ENCODE data around the gene SOX5. TPM values are rescaled to one million over a fixed set of nuclear protein-coding genes. Genes with fewer than 3 reads are reported as not detected.

Gene SOX5
- total and polyA plus RNA-seq, 2 experiments from 2014 or later: 1.0 to 4.7 TPM

DNA sequence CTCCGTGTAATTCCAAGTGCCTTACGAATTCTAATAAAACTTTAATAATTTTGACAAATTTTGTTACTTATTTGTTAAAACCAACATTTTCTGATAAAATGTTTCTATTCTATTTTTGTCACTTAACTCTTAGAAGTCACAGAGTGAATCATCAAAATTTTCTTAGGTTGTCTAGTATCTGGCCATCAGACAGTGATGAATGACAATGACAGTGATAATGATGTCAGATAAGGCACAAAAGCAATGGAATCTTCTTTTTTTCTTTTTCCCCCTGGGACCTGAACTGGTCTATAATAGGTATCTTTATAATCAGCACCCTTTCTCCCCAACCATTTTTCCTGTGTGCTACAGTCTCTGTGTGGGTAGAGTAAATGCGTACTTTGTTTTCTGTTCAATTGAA is 407.3 kb downstream of the SOX5 start:
- Histone ChIP-seq H3K4me2 (no peak overlapping the region), H3K9me2 (ENCODE audit: insufficient read depth) (no peaks in the 10 kb centered on the region), H3K36me3 (ENCODE audit: insufficient read depth) (no peaks in the 10 kb centered on the region), H3F3A (replicated peaks; ENCODE audit: low read depth) (no peaks in the 10 kb centered on the region), H3K79me2 (replicated peaks; ENCODE audit: insufficient read depth) (no peaks in the 10 kb centered on the region), H3K27ac (ENCODE audit: low read depth) (no peak overlapping the region), H3K27me3 (ENCODE audit: insufficient read depth) (no peaks in the 10 kb centered on the region), H4K20me1 (replicated peaks; ENCODE audit: insufficient read depth) (no peaks in the 10 kb centered on the region), H2AFZ (no peak overlapping the region), H3K4me1 (ENCODE audit: insufficient read depth) (no peaks in the 10 kb centered on the region; the same call in 1 of the 2 replicates), H3K4me3 (no peak overlapping the region)
- H3K4me1 Mint-ChIP-seq: no peaks in the 10 kb centered on the region; the same call in 2 of the 3 replicates
- H3K36me3 Mint-ChIP-seq (ENCODE audit: low read depth): no peaks in the 10 kb centered on the region
- DNase-seq (ENCODE audit: low spot score) (no peak), ATAC-seq (no peak)
- H3K27ac Mint-ChIP-seq: no peak overlapping the region
- no peaks in the 10 kb centered on the region for H3K9me3 Mint-ChIP-seq
- TF ChIP-seq, protein P1, sequence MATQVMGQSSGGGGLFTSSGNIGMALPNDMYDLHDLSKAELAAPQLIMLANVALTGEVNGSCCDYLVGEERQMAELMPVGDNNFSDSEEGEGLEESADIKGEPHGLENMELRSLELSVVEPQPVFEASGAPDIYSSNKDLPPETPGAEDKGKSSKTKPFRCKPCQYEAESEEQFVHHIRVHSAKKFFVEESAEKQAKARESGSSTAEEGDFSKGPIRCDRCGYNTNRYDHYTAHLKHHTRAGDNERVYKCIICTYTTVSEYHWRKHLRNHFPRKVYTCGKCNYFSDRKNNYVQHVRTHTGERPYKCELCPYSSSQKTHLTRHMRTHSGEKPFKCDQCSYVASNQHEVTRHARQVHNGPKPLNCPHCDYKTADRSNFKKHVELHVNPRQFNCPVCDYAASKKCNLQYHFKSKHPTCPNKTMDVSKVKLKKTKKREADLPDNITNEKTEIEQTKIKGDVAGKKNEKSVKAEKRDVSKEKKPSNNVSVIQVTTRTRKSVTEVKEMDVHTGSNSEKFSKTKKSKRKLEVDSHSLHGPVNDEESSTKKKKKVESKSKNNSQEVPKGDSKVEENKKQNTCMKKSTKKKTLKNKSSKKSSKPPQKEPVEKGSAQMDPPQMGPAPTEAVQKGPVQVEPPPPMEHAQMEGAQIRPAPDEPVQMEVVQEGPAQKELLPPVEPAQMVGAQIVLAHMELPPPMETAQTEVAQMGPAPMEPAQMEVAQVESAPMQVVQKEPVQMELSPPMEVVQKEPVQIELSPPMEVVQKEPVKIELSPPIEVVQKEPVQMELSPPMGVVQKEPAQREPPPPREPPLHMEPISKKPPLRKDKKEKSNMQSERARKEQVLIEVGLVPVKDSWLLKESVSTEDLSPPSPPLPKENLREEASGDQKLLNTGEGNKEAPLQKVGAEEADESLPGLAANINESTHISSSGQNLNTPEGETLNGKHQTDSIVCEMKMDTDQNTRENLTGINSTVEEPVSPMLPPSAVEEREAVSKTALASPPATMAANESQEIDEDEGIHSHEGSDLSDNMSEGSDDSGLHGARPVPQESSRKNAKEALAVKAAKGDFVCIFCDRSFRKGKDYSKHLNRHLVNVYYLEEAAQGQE (IDR thresholded peaks at IDR 0.05; ENCODE audit: unreplicated experiment): no peak
- TF ChIP-seq JUNB (IDR thresholded peaks at IDR 0.05; ENCODE audit: unreplicated experiment) (no peak), ZNF114 (CRISPR knock-in tag; IDR thresholded peaks at IDR 0.05) (no peak), NANOG (IDR thresholded peaks at IDR 0.05; ENCODE audit: borderline replicate concordance) (no peak), STAT1 (IDR thresholded peaks at IDR 0.05; ENCODE audit: unreplicated experiment) (no peak), EZH2phosphoT487 (IDR thresholded peaks at IDR 0.05; ENCODE audit: unreplicated experiment) (no peak)
- TF ChIP-seq, protein P2, sequence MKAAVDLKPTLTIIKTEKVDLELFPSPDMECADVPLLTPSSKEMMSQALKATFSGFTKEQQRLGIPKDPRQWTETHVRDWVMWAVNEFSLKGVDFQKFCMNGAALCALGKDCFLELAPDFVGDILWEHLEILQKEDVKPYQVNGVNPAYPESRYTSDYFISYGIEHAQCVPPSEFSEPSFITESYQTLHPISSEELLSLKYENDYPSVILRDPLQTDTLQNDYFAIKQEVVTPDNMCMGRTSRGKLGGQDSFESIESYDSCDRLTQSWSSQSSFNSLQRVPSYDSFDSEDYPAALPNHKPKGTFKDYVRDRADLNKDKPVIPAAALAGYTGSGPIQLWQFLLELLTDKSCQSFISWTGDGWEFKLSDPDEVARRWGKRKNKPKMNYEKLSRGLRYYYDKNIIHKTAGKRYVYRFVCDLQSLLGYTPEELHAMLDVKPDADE (IDR thresholded peaks at IDR 0.05): no peak
- H3K4me3 Mint-ChIP-seq: no peak overlapping the region
- no peaks in the 10 kb centered on the region for H3K27me3 Mint-ChIP-seq (ENCODE audit: insufficient read depth, low read depth, poor library complexity)

DNA sequence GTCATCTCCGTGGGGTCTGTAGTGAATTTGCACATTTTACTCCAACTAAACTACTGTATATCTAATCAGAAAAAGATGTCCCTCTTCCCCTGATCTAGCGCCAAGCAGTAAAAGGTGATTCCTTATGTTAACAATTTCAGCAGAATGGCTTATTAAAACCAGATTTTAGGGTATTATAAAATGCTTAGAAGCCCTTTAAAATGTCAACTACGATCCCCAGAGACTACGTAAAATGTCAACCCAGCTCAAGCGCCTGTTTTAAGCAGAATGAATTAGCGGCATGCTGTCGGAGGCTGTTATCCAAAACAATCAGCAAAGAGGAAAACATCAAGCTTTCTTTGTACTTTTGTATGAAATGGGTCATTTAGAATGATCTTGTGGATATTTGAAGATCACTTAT is 408.9 kb downstream of the SOX5 start:
- peaks cover 6% of the 10 kb centered on the region; the same call in 1 of the 3 replicates for H3K4me1 Mint-ChIP-seq
- no peaks in the 10 kb centered on the region for H3K9me3 Mint-ChIP-seq
- H3K36me3 Mint-ChIP-seq (ENCODE audit: low read depth): no peaks in the 10 kb centered on the region
- no peak overlapping the region for H3K4me3 ChIP-seq
- 0 out of 2 replicates have a peak, but pooled peaks cover 4% of the 10 kb centered on the region for H3K9me2 ChIP-seq (ENCODE audit: insufficient read depth)
- no peaks in the 10 kb centered on the region for H3K27me3 ChIP-seq (ENCODE audit: insufficient read depth)
- no peaks in the 10 kb centered on the region for H3K36me3 ChIP-seq (ENCODE audit: insufficient read depth)
- H3F3A ChIP-seq (replicated peaks; ENCODE audit: low read depth): no peaks in the 10 kb centered on the region
- H3K4me2 ChIP-seq: no peak overlapping the region
- peaks cover 3% of the 10 kb centered on the region for H3K4me1 ChIP-seq (ENCODE audit: insufficient read depth)
- H4K20me1 ChIP-seq (replicated peaks; ENCODE audit: insufficient read depth): no peaks in the 10 kb centered on the region
- TF ChIP-seq ZNF331 (CRISPR knock-in tag; IDR thresholded peaks at IDR 0.05; ENCODE audit: low read depth): no peak
- TF ChIP-seq, protein P2 (IDR thresholded peaks at IDR 0.05): no peak
- TF ChIP-seq ZNF114 (CRISPR knock-in tag; IDR thresholded peaks at IDR 0.05): no peak
- TF ChIP-seq, protein P1 (IDR thresholded peaks at IDR 0.05; ENCODE audit: unreplicated experiment): no peak
- DNase-seq (ENCODE audit: low spot score) (peak; percentile 9), ATAC-seq (no peak)
- H2AFZ ChIP-seq: no peak overlapping the region
- no peak overlapping the region for H3K27ac Mint-ChIP-seq
- H3K4me3 Mint-ChIP-seq: no peak overlapping the region
- no peaks in the 10 kb centered on the region for H3K79me2 ChIP-seq (replicated peaks; ENCODE audit: insufficient read depth)
- H3K27me3 Mint-ChIP-seq (ENCODE audit: insufficient read depth, low read depth, poor library complexity): no peaks in the 10 kb centered on the region
- H3K27ac ChIP-seq (ENCODE audit: low read depth): no peak overlapping the region
